GM18505 (cell line): ENCODE results near the gene ZNF701.
"Not testable (repeated sequence)": the region's sequence is repeated elsewhere in the genome, so short reads cannot be mapped to it uniquely, and the experiment has no call there.

Experiments
- ATAC-seq: cut with Tn5 transposase; IDR thresholded peaks from one replicate; pipeline ENCODE4 v1.9.1; 2021; ENCODE audit not compliant: unreplicated experiment
- POLR2A ChIP-seq: IDR thresholded peaks from 4 replicates; pipeline ENCODE4 v1.6.1; 2011; ENCODE audit warnings: borderline replicate concordance; ENCODE audit not compliant: insufficient read depth, insufficient read length; ENCODE audit errors: extremely low read depth

ZNF701 gene

GRCh38 chr19:52554216-52554971 is 15.7 kb upstream of the ZNF701 start:
- no peak for ATAC-seq
- no peak for TF ChIP-seq POLR2A

DNA sequence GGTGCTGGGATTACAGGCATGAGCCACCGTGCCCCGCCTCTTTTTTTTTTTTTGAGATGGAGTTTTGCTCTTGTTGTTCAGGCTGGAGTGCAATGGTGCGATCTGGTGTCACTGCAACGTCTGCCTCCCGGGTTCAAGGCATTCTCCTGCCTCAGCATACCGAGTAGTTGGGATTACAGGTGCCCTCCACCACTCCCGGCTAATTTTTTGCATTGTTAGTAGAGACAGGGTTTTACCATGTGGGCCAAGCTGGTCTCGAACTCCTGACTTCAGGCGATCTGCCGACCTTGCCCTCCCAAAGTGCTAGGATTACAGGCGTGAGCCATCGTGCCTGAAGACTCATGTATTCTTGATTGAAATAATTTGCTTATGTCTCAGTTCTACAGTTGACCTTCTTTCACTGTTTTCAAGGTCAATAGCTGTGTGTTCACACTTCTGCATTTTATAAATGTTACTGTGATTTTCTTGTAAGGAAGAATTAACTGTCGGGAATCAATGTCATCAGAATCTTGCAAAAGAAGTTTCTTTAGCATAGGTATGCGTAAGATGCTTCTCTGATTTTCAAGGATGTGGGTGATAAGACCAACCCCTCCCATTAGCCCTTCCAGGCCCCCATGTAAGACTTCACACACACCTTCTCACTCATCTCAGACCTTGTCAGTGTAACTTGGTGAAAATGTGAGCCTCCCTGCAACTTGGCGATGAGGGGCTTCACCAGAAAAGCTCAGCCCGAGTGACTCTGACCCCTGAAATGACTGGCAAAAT is 12.7 kb upstream of the ZNF701 start:
- no peak for TF ChIP-seq POLR2A
- no peak for ATAC-seq

DNA sequence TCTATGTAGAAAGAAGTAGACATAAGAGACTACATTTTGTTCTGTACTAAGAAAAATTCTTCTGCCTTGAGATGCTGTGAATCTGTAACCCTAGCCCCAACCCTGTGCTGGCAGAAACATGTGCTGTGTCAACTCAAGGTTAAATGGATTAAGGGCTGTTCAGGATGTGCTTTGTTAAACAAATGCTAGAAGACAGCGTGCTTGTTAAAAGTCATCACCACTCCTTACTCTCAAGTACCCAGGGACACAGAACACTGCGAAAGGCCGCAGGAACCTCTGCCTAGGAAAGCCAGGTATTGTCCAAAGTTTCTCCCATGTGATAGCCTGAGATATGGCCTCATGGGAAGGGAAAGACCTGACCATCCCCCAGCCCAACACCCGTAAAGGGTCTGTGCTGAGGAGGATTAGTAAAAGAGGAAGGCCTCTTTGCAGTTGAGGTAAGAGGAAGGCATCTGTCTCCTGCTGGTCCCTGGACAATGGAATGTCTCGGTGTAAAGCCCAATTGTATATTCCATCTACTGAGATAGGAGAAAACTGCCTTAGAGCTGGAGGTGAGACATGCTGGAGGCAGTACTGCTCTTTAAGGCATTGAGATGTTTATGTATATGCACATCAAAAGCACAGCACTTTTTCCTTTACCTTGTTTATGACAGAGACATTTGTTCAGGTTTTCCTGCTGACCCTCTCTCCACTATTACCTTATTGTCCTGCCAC is 11.2 kb upstream of the ZNF701 start:
- not testable (repeated sequence) for ATAC-seq

- ATAC-seq = not testable (repeated sequence)
Measured at GRCh38 chr19:52561611-52562010, 8.5 kb upstream of the ZNF701 start.

DNA sequence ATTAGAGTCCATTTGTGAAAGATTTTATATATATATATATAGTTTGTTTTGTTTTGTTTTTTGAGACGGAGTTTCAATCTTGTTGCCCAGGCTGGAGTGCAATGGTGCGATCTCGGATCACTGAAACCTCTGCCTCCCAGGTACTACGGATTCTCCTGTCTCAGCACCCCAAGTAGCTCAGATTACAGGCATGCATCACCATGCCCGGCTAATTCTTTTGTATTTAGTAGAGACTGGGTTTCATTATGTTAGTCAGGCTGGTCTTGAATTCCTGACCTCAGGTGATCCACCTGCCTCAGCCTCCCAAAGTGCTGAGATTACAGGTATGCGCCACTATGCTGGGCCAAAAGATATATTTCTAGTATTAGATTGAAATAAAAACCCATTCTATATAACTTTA is 4.0 kb upstream of the ZNF701 start:
- ATAC-seq = no peak
- no peak for TF ChIP-seq POLR2A

DNA sequence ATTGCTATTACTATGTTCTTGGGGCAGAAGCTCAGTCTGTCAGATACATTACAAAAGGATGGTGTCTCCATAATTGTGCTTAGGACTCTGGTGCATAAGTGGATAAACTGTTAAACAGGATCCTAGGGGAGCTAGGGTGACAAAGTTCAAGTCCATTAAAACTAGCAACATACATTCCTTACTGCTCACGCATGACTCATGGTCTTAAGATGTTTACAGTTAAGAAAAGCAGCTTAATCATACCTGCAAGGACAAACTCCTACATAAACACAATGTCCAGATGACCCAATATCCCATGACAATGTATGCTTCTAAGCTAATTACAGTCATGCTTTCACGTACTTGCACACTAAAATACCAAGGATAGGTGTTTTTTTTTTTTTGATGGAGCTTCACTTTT is 3.5 kb upstream of the ZNF701 start:
- TF ChIP-seq POLR2A = no peak
- no peak for ATAC-seq

- no peak for ATAC-seq
Measured at GRCh38 chr19:52567921-52568320, 2.2 kb upstream of the ZNF701 start.

DNA sequence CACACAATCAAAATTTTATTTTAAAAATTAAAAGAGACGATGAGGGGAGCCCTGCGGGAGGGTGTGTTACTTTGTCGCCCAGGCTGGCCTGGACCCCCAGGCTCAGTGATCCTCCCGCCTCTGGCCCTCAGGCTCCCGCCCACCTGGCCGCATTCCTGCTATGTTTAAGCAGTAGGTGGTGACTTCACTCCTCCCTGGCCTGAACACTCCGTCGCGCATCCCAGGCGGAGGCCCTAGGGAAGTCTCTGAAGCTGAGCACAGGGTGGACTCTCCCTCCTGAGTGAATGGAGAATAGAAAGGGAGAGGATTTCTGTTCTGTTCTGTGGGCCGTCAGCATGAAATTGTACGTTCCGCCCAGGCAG is 468 bp upstream of the ZNF701 start:
- not testable (repeated sequence) for ATAC-seq

More at GRCh38 chr19:52567921-52568320, 2.2 kb upstream of the ZNF701 start:
- TF ChIP-seq POLR2A = no peak

DNA sequence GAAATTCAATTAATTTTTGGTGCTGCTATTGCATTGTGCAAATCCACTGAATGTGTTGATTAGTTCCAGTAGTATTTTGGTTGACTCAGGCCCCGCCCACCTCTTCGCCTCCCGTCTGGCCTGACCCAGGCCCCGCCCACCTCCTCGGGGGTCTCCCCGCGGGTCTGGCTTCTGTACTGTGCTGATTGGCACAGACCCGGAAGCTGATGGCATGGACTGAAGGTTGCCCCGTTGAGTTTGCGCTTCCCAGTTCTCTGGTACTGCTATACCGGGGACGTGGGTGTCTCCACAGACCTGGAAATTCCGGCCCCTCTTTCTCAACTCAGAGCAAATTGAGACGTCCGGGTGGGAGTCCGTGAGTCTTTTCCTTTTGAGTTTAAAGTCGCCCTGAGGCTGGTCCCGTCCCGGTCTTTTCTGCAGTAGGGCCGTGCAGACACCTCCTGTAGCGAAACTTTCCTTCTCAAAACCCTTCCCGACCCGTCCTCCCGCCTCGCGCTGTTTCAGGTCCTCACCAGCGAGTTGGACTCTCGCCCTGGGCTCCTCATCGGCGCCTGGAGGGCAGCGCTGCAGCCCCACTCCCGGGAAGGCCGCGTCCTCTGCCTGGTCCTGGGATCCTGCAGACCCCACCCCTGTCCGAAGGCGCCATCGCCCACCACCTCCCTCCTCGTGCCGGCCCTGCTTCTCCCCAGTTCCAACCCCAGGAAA is 14.8 kb downstream of the ZNF701 start:
- TF ChIP-seq POLR2A = no peak
- ATAC-seq = no peak

DNA sequence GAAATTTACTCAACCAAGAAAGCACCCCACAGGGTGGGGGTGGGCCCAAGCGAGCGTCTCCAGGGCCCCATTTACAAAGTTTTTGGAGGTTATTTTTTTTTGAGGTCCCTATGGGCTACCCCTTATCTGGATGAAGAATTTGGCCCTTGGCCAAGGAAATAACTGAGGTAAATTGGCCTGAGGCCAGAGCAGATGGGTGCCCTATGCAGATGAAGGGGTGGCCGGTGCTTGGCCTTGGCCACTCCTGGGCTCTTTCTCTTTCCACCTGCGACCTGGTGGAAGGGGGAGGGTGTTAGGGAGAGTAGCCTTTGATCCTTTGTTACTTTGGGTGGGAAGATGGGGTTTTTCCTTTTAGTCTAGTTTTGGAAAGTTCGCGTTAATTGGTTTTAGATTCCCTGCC is 15.5 kb downstream of the ZNF701 start:
- no peak for ATAC-seq

GRCh38 chr19:52590728-52591127 is 20.6 kb downstream of the ZNF701 start:
- ATAC-seq = no peak
- TF ChIP-seq POLR2A = no peak

More for the DNA sequence above, 15.5 kb downstream of the ZNF701 start:
- no peak for TF ChIP-seq POLR2A

- ATAC-seq = no peak
- TF ChIP-seq POLR2A = no peak
Measured at GRCh38 chr19:52592301-52592700, 22.2 kb downstream of the ZNF701 start.

GRCh38 chr19:52593441-52593840 is 23.4 kb downstream of the ZNF701 start:
- not testable (repeated sequence) for ATAC-seq

GRCh38 chr19:52599241-52599640 is 29.2 kb downstream of the ZNF701 start:
- ATAC-seq = no peak

More at GRCh38 chr19:52599241-52599640, 29.2 kb downstream of the ZNF701 start:
- TF ChIP-seq POLR2A = no peak
